ENCODE measurements around the gene DNAJC17. TPM values are rescaled to one million over a fixed set of nuclear protein-coding genes. Genes with fewer than 3 reads are reported as not detected.
A peak's percentile ranks its signal among the peaks of the same experiment; 100 is the strongest.

Gene DNAJC17
- polyA plus RNA-seq, 3 donors, result 15.7 to 31.6 (median 21.5) TPM

DNA sequence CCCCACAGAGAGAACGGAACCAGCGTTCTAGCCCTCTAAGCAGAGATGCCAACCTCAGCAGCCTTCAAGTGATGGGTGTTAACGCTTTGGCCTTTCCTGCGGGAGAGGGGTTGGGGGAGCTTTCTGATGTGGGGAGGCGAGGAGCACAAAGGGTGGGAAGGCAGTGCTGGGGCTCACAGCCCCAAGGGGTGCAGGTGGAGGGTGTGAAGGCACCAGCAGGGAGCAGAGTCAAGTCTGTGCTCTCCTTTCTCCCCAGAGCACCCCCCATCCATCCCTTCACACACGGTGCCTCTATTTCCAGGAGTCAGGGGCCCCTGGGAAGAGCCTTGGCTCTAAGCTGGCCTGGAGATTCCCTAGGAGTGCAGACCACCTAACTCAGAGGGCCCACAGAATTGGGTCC is 33.4 kb downstream of the DNAJC17 start:
- Histone ChIP-seq H3K79me2 (ENCODE audit: insufficient read depth, low read length) (no peaks in the 10 kb centered on the region), H3K36me3 (replicated peaks in 1 of 2; ENCODE audit: control insufficient read depth in 1 of 2, insufficient read depth in 2 of 2, low read length in 2 of 2) (peaks cover 50 to 83% of the 10 kb centered on the region in 2 donors), H3K4me3 (replicated peaks in 1 of 3; ENCODE audit: low read depth in 2 of 3, low read length in 3 of 3) (no peak overlapping the region), H3K4me1 (ENCODE audit: control insufficient read depth in 1 of 2, insufficient read depth in 2 of 2, low read length in 2 of 2) (peaks cover 13 to 15% of the 10 kb centered on the region in 2 donors), H4K20me1 (ENCODE audit: insufficient read depth, low read length) (no peaks in the 10 kb centered on the region), H3K9ac (ENCODE audit: insufficient read depth, low read length, poor library complexity, severe bottlenecking) (no peak overlapping the region), H2AFZ (ENCODE audit: insufficient read depth, low read depth, low read length, poor library complexity, severe bottlenecking) (no peak overlapping the region), H3K9me3 (replicated peaks in 1 of 2; ENCODE audit: control insufficient read depth in 1 of 2, insufficient read depth in 1 of 2, low read length in 2 of 2) (no peaks in the 10 kb centered on the region), H3K27ac (ENCODE audit: low read depth in 1 of 2, low read length in 2 of 2) (no peak overlapping the region), H3K27me3 (ENCODE audit: control insufficient read depth in 2 of 2, insufficient read depth in 2 of 2, low read length in 2 of 2) (no peaks in the 10 kb centered on the region), H3K4me2 (replicated peaks; ENCODE audit: extremely low read depth, low read length, poor library complexity, severe bottlenecking) (no peak overlapping the region)
- no peak for DNase-seq
- H3K27ac Mint-ChIP-seq, result peak overlapping the region in 1 of 7 donors; percentile 33
- H3K9me3 Mint-ChIP-seq, result no peaks in the 10 kb centered on the region
- H3K27me3 Mint-ChIP-seq (ENCODE audit: low read depth in 3 of 3), result peaks cover 0 to 2% (median 1%) of the 10 kb centered on the region in 3 donors
- no CpG with 5 or more reads among the region's 6 CpGs for WGBS (ENCODE audit: insufficient coverage)
- TF ChIP-seq, protein P1, sequence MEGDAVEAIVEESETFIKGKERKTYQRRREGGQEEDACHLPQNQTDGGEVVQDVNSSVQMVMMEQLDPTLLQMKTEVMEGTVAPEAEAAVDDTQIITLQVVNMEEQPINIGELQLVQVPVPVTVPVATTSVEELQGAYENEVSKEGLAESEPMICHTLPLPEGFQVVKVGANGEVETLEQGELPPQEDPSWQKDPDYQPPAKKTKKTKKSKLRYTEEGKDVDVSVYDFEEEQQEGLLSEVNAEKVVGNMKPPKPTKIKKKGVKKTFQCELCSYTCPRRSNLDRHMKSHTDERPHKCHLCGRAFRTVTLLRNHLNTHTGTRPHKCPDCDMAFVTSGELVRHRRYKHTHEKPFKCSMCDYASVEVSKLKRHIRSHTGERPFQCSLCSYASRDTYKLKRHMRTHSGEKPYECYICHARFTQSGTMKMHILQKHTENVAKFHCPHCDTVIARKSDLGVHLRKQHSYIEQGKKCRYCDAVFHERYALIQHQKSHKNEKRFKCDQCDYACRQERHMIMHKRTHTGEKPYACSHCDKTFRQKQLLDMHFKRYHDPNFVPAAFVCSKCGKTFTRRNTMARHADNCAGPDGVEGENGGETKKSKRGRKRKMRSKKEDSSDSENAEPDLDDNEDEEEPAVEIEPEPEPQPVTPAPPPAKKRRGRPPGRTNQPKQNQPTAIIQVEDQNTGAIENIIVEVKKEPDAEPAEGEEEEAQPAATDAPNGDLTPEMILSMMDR (IDR thresholded peaks at IDR 0.05), result no peak
- no peak overlapping the region for H3K4me3 Mint-ChIP-seq
- H3K36me3 Mint-ChIP-seq, result peaks cover 62 to 83% of the 10 kb centered on the region in 2 donors
- intact Hi-C loops (cut with micrococcal nuclease), result no loop called here
- peaks cover 15% of the 10 kb centered on the region for H3K4me1 Mint-ChIP-seq

DNA sequence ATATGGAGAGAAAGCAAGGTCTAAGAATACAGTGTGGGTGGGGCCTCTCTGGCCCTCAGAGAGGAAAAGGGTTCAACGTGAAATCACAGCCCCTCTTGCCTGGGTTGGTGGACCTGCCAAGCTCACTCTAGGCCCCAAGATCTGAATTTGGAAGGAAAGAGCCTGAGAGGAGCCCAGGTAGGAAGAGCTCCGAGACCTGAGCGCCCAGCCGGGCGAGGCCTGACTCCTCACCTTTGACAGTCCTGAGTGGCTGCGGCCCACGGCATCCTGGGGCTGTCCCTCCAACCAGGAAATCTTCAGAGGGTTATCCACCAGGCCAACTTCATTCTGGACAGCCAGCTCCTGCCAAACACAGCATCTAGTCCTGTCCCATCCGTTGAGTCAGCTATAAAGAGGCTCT is 33.8 kb downstream of the DNAJC17 start:
- Histone ChIP-seq H2AFZ (ENCODE audit: insufficient read depth, low read depth, low read length, poor library complexity, severe bottlenecking) (no peak overlapping the region), H3K27ac (ENCODE audit: low read depth in 1 of 2, low read length in 2 of 2) (no peak overlapping the region), H3K4me1 (ENCODE audit: control insufficient read depth in 1 of 2, insufficient read depth in 2 of 2, low read length in 2 of 2) (peaks cover 17 to 19% of the 10 kb centered on the region in 2 donors), H3K9ac (ENCODE audit: insufficient read depth, low read length, poor library complexity, severe bottlenecking) (no peak overlapping the region), H3K79me2 (ENCODE audit: insufficient read depth, low read length) (no peaks in the 10 kb centered on the region), H3K27me3 (ENCODE audit: control insufficient read depth in 2 of 2, insufficient read depth in 2 of 2, low read length in 2 of 2) (no peaks in the 10 kb centered on the region), H4K20me1 (ENCODE audit: insufficient read depth, low read length) (no peaks in the 10 kb centered on the region), H3K36me3 (replicated peaks in 1 of 2; ENCODE audit: control insufficient read depth in 1 of 2, insufficient read depth in 2 of 2, low read length in 2 of 2) (peaks cover 46 to 79% of the 10 kb centered on the region in 2 donors), H3K9me3 (replicated peaks in 1 of 2; ENCODE audit: control insufficient read depth in 1 of 2, insufficient read depth in 1 of 2, low read length in 2 of 2) (no peaks in the 10 kb centered on the region), H3K4me2 (replicated peaks; ENCODE audit: extremely low read depth, low read length, poor library complexity, severe bottlenecking) (no peak overlapping the region), H3K4me3 (replicated peaks in 1 of 3; ENCODE audit: low read depth in 2 of 3, low read length in 3 of 3) (no peak overlapping the region)
- no peaks in the 10 kb centered on the region for H3K9me3 Mint-ChIP-seq
- TF ChIP-seq, protein P1 (IDR thresholded peaks at IDR 0.05), result no peak
- DNase-seq, result no peak
- 94% methylated on average over 8 of the region's 8 CpGs for WGBS (ENCODE audit: insufficient coverage)
- H3K36me3 Mint-ChIP-seq, result peaks cover 64 to 82% of the 10 kb centered on the region in 2 donors
- peaks cover 0 to 2% (median 1%) of the 10 kb centered on the region in 3 donors for H3K27me3 Mint-ChIP-seq (ENCODE audit: low read depth in 3 of 3)
- intact Hi-C loops (cut with micrococcal nuclease), result no loop called here
- H3K4me3 Mint-ChIP-seq, result no peak overlapping the region
- peaks cover 19% of the 10 kb centered on the region for H3K4me1 Mint-ChIP-seq
- H3K27ac Mint-ChIP-seq, result peak overlapping the region in 1 of 7 donors; percentile 75

All from CD14-positive monocyte (primary cell).